Loucy (cell line): ENCODE results near the gene ABCA7.

Source experiments
- H2AFZ ChIP-seq: fragments of 200-600 bp; sonication (generic); 2 replicates; pipeline ENCODE4 v1.6.0; 2016; ENCODE audit warnings: antibody characterized with exemption, mild to moderate bottlenecking, low read length, moderate library complexity
- H3F3A ChIP-seq: fragments of 200-600 bp; 2 replicates; pipeline ENCODE4 v1.6.0; 2016; ENCODE audit warnings: antibody characterized with exemption, low read depth, mild to moderate bottlenecking
- H3K27me3 ChIP-seq: fragments of 200-600 bp; sonication (generic); 2 replicates; pipeline ENCODE4 v1.6.1; 2014; ENCODE audit warnings: low read length, mild to moderate bottlenecking; ENCODE audit not compliant: insufficient read depth, poor library complexity, severe bottlenecking
- H3K36me3 ChIP-seq: fragments of 200-600 bp; sonication (generic); 2 replicates; pipeline ENCODE4 v1.6.1; 2016; ENCODE audit warnings: low read length; ENCODE audit not compliant: insufficient read depth
- H3K4me1 ChIP-seq: fragments of 200-600 bp; sonication (generic); 2 replicates; pipeline ENCODE4 v1.5.1; 2014; ENCODE audit warnings: low read length, mild to moderate bottlenecking; ENCODE audit not compliant: insufficient read depth, poor library complexity, severe bottlenecking
- H3K4me2 ChIP-seq: fragments of 200-600 bp; sonication (generic); 2 replicates; pipeline ENCODE4 v1.6.0; 2014; ENCODE audit warnings: antibody characterized with exemption, low read length, low read depth, mild to moderate bottlenecking; ENCODE audit not compliant: poor library complexity, severe bottlenecking
- H3K4me3 ChIP-seq: fragments of 200-600 bp; sonication (generic); 2 replicates; pipeline ENCODE4 v1.5.1; 2014; ENCODE audit warnings: low read length, mild to moderate bottlenecking, mixed read lengths; ENCODE audit not compliant: poor library complexity, severe bottlenecking
- H3K79me2 ChIP-seq: fragments of 200-600 bp; sonication (generic); 2 replicates; pipeline ENCODE4 v1.6.1; 2014; ENCODE audit warnings: low read length; ENCODE audit not compliant: insufficient read depth
- H3K9ac ChIP-seq: fragments of 200-600 bp; sonication (generic); 2 replicates; pipeline ENCODE4 v1.6.0; 2014; ENCODE audit warnings: mild to moderate bottlenecking, low read depth, low read length, moderate library complexity; ENCODE audit not compliant: poor library complexity, severe bottlenecking
- H3K9me2 ChIP-seq: fragments of 200-600 bp; sonication (generic); replicated peaks from 2 replicates; pipeline ENCODE4 v1.6.1; 2016; ENCODE audit warnings: low read depth, low read length, mixed read lengths
- H3K9me3 ChIP-seq: fragments of 200-600 bp; sonication (generic); 2 replicates; pipeline ENCODE4 v1.6.1; 2014; ENCODE audit warnings: mild to moderate bottlenecking, antibody characterized with exemption, low read length, low read depth; ENCODE audit not compliant: insufficient read depth
- H4K20me1 ChIP-seq: fragments of 200-600 bp; sonication (generic); 2 replicates; pipeline ENCODE4 v1.6.0; 2014; ENCODE audit warnings: antibody characterized with exemption, low read length, mild to moderate bottlenecking; ENCODE audit not compliant: insufficient read depth, poor library complexity, severe bottlenecking
- EZH2phosphoT487 ChIP-seq: fragments of 200-600 bp; IDR thresholded peaks from 2 replicates; pipeline ENCODE4 v1.6.1; 2018; ENCODE audit warnings: antibody characterized with exemption, mild to moderate bottlenecking, moderate library complexity, borderline replicate concordance
- TF ChIP-seq, protein P1 (sequence below): fragments of 200-600 bp; sonication (generic); conservative IDR thresholded peaks from 2 replicates; pipeline ENCODE4 v1.5.1; 2014; ENCODE audit warnings: mild to moderate bottlenecking, antibody characterized with exemption, low read length

ABCA7 gene

DNA sequence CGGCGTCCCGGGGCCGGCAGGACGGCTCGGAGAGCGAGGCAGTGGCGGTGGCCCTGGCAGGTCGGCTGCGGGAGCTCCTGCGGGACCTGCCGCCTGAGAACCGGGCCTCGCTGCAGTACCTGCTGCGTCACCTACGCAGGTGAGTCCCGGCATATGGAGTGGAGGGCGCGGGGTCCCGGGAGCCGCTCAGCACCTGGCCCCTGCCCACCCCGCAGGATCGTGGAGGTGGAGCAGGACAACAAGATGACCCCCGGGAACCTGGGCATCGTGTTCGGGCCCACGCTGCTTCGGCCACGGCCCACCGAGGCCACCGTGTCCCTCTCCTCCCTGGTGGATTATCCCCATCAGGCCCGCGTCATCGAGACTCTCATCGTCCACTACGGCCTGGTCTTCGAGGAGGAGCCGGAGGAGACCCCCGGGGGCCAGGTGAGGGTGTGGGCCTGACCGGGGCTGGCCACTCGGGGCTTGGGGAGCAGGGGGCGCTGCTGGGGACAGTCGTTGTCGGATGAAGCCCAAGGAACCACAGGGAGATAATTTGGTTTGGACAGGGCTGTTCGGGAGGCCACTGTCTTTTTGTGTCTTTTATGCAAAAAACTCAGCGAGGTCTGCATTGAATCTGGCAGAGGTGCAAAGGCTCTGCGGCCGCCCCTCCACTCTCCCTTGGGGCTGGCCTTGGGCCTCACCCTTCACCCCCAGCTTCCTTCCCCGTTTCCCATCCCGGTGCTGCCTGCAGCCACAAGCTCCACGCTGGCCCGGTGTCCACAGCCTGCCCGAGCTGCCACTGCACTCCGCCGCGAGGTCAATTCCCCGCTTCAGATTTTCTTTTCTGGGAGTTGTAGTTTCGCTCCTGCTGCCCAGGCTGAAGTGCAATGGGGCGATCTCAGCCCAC, 43.3 kb downstream of the ABCA7 start:
- Histone ChIP-seq H3K4me1 (no peaks in the 10 kb centered on the region), H3K9me3 (no peaks in the 10 kb centered on the region), H3K79me2 (no peaks in the 10 kb centered on the region), H4K20me1 (peaks cover 6% of the 10 kb centered on the region), H3K36me3 (peaks cover 45% of the 10 kb centered on the region; the same call in 1 of the 2 replicates), H3K9me2 (no peaks in the 10 kb centered on the region), H3K4me3 (no peak overlapping the region), H3K9ac (no peak overlapping the region), H3K4me2 (no peak overlapping the region), H3F3A (no peaks in the 10 kb centered on the region), H3K27me3 (no peaks in the 10 kb centered on the region), H2AFZ (no peak overlapping the region)
- TF ChIP-seq EZH2phosphoT487: no peak
- TF ChIP-seq, protein P1, sequence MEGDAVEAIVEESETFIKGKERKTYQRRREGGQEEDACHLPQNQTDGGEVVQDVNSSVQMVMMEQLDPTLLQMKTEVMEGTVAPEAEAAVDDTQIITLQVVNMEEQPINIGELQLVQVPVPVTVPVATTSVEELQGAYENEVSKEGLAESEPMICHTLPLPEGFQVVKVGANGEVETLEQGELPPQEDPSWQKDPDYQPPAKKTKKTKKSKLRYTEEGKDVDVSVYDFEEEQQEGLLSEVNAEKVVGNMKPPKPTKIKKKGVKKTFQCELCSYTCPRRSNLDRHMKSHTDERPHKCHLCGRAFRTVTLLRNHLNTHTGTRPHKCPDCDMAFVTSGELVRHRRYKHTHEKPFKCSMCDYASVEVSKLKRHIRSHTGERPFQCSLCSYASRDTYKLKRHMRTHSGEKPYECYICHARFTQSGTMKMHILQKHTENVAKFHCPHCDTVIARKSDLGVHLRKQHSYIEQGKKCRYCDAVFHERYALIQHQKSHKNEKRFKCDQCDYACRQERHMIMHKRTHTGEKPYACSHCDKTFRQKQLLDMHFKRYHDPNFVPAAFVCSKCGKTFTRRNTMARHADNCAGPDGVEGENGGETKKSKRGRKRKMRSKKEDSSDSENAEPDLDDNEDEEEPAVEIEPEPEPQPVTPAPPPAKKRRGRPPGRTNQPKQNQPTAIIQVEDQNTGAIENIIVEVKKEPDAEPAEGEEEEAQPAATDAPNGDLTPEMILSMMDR: no peak

DNA sequence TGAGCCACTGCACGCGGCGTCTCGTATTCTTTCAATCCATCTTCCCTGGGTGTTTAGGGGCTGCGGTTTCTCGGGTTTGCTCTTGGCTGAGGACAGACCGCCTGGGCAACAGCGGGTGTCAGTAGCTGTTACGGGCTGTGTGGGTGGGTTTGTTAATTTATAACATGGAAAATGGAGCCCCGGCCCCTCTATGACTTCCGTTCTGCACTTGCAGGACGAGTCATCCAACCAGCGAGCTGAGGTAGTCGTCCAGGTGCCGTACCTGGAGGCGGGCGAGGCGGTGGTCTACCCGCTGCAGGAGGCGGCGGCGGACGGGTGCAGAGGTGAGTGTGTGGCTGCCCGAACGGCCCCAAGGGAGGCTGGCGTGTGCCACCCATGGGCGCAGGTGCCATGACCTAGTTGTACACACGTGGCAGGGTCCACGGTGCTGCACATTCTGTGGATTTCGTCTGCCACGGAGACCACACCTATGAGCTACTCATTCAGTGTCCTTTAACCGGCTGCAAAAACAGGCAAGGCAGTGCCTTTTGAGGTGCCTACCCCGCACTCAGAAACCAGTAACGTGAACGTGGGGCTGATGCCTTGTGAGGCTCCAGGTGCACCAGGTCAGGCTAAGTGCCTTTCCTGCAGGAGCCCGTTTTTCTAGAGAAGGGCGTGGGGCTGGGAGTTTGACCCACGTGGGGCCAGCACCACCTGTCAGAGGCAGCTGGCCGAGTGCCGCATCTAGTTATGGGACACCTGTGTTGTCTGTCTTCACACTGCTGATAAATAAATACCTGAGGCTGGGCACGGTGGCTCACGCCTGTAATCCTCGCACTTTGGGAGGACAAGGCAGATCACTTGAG, 44.3 kb downstream of the ABCA7 start:
- Histone ChIP-seq H3K79me2 (no peaks in the 10 kb centered on the region), H3K4me1 (no peaks in the 10 kb centered on the region), H3K27me3 (no peaks in the 10 kb centered on the region), H3K9me3 (no peaks in the 10 kb centered on the region), H3F3A (no peaks in the 10 kb centered on the region), H2AFZ (no peak overlapping the region), H3K4me3 (no peak overlapping the region), H3K4me2 (no peak overlapping the region), H3K9me2 (no peaks in the 10 kb centered on the region), H3K36me3 (peaks cover 50% of the 10 kb centered on the region; the same call in 1 of the 2 replicates), H4K20me1 (peaks cover 6% of the 10 kb centered on the region), H3K9ac (no peak overlapping the region)
- TF ChIP-seq, protein P1: no peak
- TF ChIP-seq EZH2phosphoT487: no peak

DNA sequence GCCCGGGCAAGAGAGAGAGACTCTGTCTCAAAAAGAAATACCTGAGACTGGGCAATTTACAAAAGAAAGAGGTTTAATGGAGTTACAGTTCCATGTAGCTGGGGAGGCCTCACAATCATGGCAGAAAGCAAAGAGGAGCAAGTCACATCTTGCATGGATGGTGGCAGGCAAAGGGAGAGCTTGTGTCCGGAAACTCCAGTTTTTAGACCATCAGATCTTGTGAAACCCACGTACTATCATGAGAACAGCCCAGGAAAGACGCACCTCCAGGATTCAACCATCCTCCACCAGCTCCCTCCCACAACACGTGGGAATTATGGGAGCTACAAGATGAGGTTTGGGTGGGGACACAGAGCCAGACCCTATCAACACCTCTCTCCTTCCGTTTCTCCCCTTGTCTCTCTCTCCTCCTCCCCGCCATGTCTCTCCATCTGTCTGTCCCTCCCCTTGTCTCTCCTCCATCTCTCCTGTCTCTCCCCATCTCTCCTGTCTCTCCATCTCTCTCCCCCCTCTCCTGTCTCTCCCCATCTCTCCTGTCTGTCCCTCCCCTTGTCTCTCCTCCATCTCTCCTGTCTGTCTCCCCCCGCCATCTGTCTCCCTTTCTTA, 45.2 kb downstream of the ABCA7 start:
- no peak for TF ChIP-seq EZH2phosphoT487
- TF ChIP-seq, protein P1: no peak
- H3K4me1 ChIP-seq: no peaks in the 10 kb centered on the region
- H3F3A ChIP-seq: no peaks in the 10 kb centered on the region

More for the DNA sequence above, 45.2 kb downstream of the ABCA7 start:
- no peaks in the 10 kb centered on the region for H3K9me2 ChIP-seq
- H3K36me3 ChIP-seq: peaks cover 49% of the 10 kb centered on the region; the same call in 1 of the 2 replicates
- H4K20me1 ChIP-seq: peaks cover 6% of the 10 kb centered on the region
- no peak overlapping the region for H2AFZ ChIP-seq
- H3K4me3 ChIP-seq: no peak overlapping the region
- no peak overlapping the region for H3K9ac ChIP-seq
- no peaks in the 10 kb centered on the region for H3K9me3 ChIP-seq
- no peaks in the 10 kb centered on the region for H3K27me3 ChIP-seq
- no peaks in the 10 kb centered on the region for H3K79me2 ChIP-seq
- no peak overlapping the region for H3K4me2 ChIP-seq
